Stomach (tissue), 9 donors: ENCODE measurements around the gene FMN2. TPM values are rescaled to one million over a fixed set of nuclear protein-coding genes. Genes with fewer than 3 reads are reported as not detected.

Source experiments
- DNase-seq, 2 donors: peaks; one replicate each; pipeline versions ENCODE4 v3.0.0 to v3.0.0-alpha.2; 2013 to 2019
- H3K27ac ChIP-seq, 5 donors: fragments of 200-600 bp in 4 of 5; sonication (generic) in 4 of 5; one replicate each; pipeline ENCODE4 v1.5.1; 2013 to 2019; ENCODE audit warnings: mild to moderate bottlenecking in 1 of 5, moderate library complexity in 1 of 5
- H3K27me3 ChIP-seq, 3 donors: fragments of 200-600 bp; sonication (generic); one replicate each; pipeline ENCODE4 v1.5.1; 2017 to 2019; ENCODE audit warnings: mixed run types in 1 of 3
- H3K36me3 ChIP-seq, 4 donors: fragments of 200-600 bp; sonication (generic); 1 replicate in 3 of 4; 2 replicates in 1 of 4; pipeline ENCODE4 v1.5.1; 2016 to 2019
- H3K4me1 ChIP-seq, 4 donors: fragments of 200-600 bp; sonication (generic); one replicate each; pipeline ENCODE4 v1.5.1; 2016 to 2019
- H3K4me3 ChIP-seq, 4 donors: fragments of 200-600 bp; sonication (generic) in 3 of 4; one replicate each; pipeline ENCODE4 v1.5.1; 2016 to 2019; ENCODE audit warnings: mild to moderate bottlenecking in 1 of 4
- H3K9me3 ChIP-seq, 4 donors: fragments of 200-600 bp; sonication (generic); one replicate each; pipeline ENCODE4 v1.5.1; 2016 to 2019
- CTCF ChIP-seq, 7 experiments: fragments of 450-650 bp in 4 of 7; fragments of 200-600 bp in 3 of 7; sonication (generic) in 3 of 7; IDR thresholded peaks; one replicate each; pipeline ENCODE4 v1.5.1; 2016 to 2019; ENCODE audit warnings: antibody characterized with exemption in 7 of 7, control low read depth in 2 of 7, mild to moderate bottlenecking in 1 of 7
- EP300 ChIP-seq: sonication (generic); formaldehyde crosslinking; IDR thresholded peaks from one replicate; pipeline ENCODE4 v1.6.1; 2017; ENCODE audit warnings: antibody characterized with exemption
- POLR2A ChIP-seq, 4 donors: fragments of 450-650 bp; IDR thresholded peaks; one replicate each; pipeline ENCODE4 v1.6.1; 2016; ENCODE audit warnings: antibody characterized with exemption in 4 of 4, control low read depth in 2 of 4, mild to moderate bottlenecking in 1 of 4, moderate library complexity in 1 of 4
- POLR2AphosphoS5 ChIP-seq, 3 donors: sonication (generic); formaldehyde crosslinking; IDR thresholded peaks; one replicate each; pipeline ENCODE4 v1.6.1; 2016; ENCODE audit warnings: antibody characterized with exemption in 3 of 3
- WGBS, 5 donors: extraction: QIAGEN DNeasy Blood & Tissue Kit in 3 of 5; methylation state at CpG; one replicate each; pipeline versions ENCODE4 v1.1.5 to v1.1.7; 2013 to 2018; 5-methylcytosine and 5-hydroxymethylcytosine counted together
- intact Hi-C: fragments of 100-400 bp; cut with DNase I; formaldehyde crosslinking; loops from one replicate; pipeline ENCODE4 v1.15.1; 2023; ENCODE audit warnings: low total_unique reads
- polyA plus RNA-seq, 3 donors: library from polyadenylated mRNA; stranded (reverse); fragments of 200-250 nt; gene quantifications; one replicate each; pipeline ENCODE4 v1.2.3, GENCODE V29; 2013
- total RNA-seq, 5 donors: library from RNA; depleted of rRNA; stranded (reverse); fragments of >200 nt; gene quantifications; one replicate each; pipeline versions ENCODE4 v1.1.0 to v1.2.3, GENCODE V29; 2014 to 2016
- donor health status: healthy with polysubstance abuse.
- donor health status: Bipolar disorder and iron deficiency.
- donor health status: healthy.

FMN2 gene
- total and polyA plus RNA-seq, 8 donors: 0.61 to 3.3 (median 0.87) TPM; not detected in 2

- no peak overlapping the region for H3K4me3 ChIP-seq
- TF ChIP-seq CTCF (IDR thresholded peaks at IDR 0.05) (no peak), POLR2A (IDR thresholded peaks at IDR 0.05) (no peak), POLR2AphosphoS5 (IDR thresholded peaks at IDR 0.05) (no peak), EP300 (no peak)
- WGBS, 5 donors: 49 to 57% (median 55%) methylated on average over 5 of the region's 5 CpGs
- H3K9me3 ChIP-seq: no peaks in the 10 kb centered on the region
- H3K36me3 ChIP-seq: no peaks in the 10 kb centered on the region
- H3K4me1 ChIP-seq: no peaks in the 10 kb centered on the region
- intact Hi-C loops: no loop called here
- H3K27me3 ChIP-seq: no peaks in the 10 kb centered on the region
- DNase-seq: peak in 1 of 2 donors; percentile 49
- no peak overlapping the region for H3K27ac ChIP-seq
Measured at GRCh38 chr1:240352769-240353168, 261.1 kb downstream of the FMN2 start.

GRCh38 chr1:240356568-240356967 lies 264.9 kb downstream of the FMN2 start:
- WGBS, 5 donors: 75 to 86% (median 81%) methylated on average over 1 of the region's 1 CpG

GRCh38 chr1:240362046-240362445 lies 270.4 kb downstream of the FMN2 start:
- TF ChIP-seq EP300 (no peak), POLR2AphosphoS5 (IDR thresholded peaks at IDR 0.05) (no peak), CTCF (IDR thresholded peaks at IDR 0.05) (no peak), POLR2A (IDR thresholded peaks at IDR 0.05) (no peak)
- DNase-seq: no peak
- Histone ChIP-seq H3K9me3 (no peaks in the 10 kb centered on the region), H3K27me3 (no peaks in the 10 kb centered on the region), H3K36me3 (no peaks in the 10 kb centered on the region), H3K27ac (no peak overlapping the region), H3K4me1 (no peaks in the 10 kb centered on the region), H3K4me3 (no peak overlapping the region)
- intact Hi-C loops: no loop called here
- 84 to 94% (median 91%) methylated on average over 5 of the region's 5 CpGs for WGBS, 5 donors

More at GRCh38 chr1:240356568-240356967, 264.9 kb downstream of the FMN2 start:
- intact Hi-C loops: no loop called here
- Histone ChIP-seq H3K27ac (no peak overlapping the region), H3K9me3 (no peaks in the 10 kb centered on the region), H3K27me3 (no peaks in the 10 kb centered on the region), H3K4me3 (no peak overlapping the region), H3K36me3 (no peaks in the 10 kb centered on the region), H3K4me1 (no peaks in the 10 kb centered on the region)
- TF ChIP-seq POLR2AphosphoS5 (IDR thresholded peaks at IDR 0.05) (no peak), CTCF (IDR thresholded peaks at IDR 0.05) (no peak)
- DNase-seq: no peak

GRCh38 chr1:240362826-240363225 lies 271.1 kb downstream of the FMN2 start:
- Histone ChIP-seq H3K4me1 (no peaks in the 10 kb centered on the region), H3K27ac (no peak overlapping the region), H3K4me3 (no peak overlapping the region), H3K9me3 (no peaks in the 10 kb centered on the region), H3K27me3 (no peaks in the 10 kb centered on the region), H3K36me3 (no peaks in the 10 kb centered on the region)
- intact Hi-C loops: no loop called here
- WGBS, 5 donors: 48 to 95% (median 77%) methylated on average over 2 of the region's 2 CpGs
- no peak for TF ChIP-seq CTCF (IDR thresholded peaks at IDR 0.05)
- TF ChIP-seq POLR2AphosphoS5 (IDR thresholded peaks at IDR 0.05): no peak
- TF ChIP-seq POLR2A (IDR thresholded peaks at IDR 0.05): no peak
- TF ChIP-seq EP300: no peak
- DNase-seq: no peak
